M059J (cell line): Measurements from ENCODE around the gene COL23A1. TPM values are rescaled to one million over a fixed set of nuclear protein-coding genes. Genes with fewer than 3 reads are reported as not detected.

Experiments used
- DNase-seq: peaks from one replicate; pipeline ENCODE4 v3.0.0-alpha.2; 2012; ENCODE audit warnings: low read depth
- total RNA-seq: library from RNA; depleted of rRNA; stranded (reverse); fragments of >200 nt; shearing (Covaris generic); gene quantifications from 2 replicates; pipeline ENCODE4 v1.2.3, GENCODE V29; 2014; rRNA removed

Gene COL23A1
- total RNA-seq, result not detected in 2 replicates

GRCh38 chr5:178590141-178590923 lies at the start of gene COL23A1:
TSS of gene COL23A1 (minus strand) at chr5:178590393.
- no peak for DNase-seq

DNA sequence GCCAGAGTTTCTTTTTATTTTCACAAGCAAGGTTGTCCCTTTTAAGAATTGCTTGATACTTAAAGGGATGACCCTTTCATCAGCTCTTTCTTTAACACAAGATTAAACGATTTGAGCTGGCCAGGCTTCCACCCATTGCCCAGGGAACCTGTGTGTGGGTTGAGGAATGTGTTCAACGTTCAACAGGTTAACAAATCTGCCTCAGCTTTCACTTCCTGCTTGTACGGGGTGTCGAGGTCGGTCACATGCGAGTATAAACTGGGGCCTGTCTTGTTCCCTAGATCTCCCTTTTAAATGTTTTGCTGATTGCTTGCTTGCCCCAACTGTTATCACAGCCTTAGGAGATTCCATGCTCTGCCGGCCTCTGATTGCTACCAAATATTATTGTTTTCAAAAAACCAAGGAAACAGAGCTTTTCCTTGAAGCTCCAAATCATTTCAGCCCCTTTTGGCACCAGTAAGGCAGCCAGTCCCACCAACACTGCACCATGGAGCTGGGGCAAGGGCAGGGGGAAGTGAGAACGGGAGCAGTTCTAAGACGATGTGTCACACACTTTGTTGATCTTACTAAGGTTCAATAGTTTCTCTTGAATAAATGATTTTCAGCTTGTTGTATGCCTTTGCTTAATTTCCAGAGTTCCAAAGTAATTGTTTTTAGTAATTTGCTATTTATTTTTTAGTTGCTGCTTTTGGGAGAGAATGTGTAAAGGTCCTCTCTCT lies 47.3 kb upstream of the COL23A1 start:
- no peak for DNase-seq

DNA sequence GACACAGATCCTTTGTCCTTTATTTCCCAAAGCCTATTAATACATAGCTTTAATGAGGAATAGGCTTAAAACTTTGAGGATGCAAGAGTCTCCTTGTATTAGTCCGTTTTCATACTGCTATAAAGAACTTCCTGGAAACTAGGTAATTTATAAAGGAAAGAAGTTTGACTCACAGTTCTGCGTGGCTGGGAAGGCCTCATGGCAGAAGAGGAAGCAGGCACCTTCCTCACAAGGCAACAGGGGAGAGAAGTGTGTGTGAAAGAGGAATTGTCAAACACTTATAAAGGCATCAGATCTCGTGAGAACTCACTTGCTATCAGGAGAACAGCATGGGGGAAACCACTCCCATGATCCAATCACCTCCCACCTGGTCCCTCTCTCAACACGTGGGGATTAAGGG lies 42.1 kb upstream of the COL23A1 start:
- DNase-seq, result no peak

GRCh38 chr5:178630951-178631350 lies 40.8 kb upstream of the COL23A1 start:
- no peak for DNase-seq

GRCh38 chr5:178630475-178630930 lies 40.3 kb upstream of the COL23A1 start:
- peak; percentile 75 for DNase-seq

- DNase-seq, result no peak
These were observed 37.0 kb upstream of the COL23A1 start for GRCh38 chr5:178627259-178627598.

- peak; percentile 88 for DNase-seq
These were observed 36.5 kb upstream of the COL23A1 start, which contains the start of gene CLK4 for GRCh38 chr5:178626484-178627258. TSS of gene CLK4 (minus strand) at chr5:178627050. CDS start at chr5:178623416, 3,634 bp downstream.

- DNase-seq, result peak; percentile 9
These were observed 35.7 kb upstream of the COL23A1 start for GRCh38 chr5:178625679-178626483.

DNA sequence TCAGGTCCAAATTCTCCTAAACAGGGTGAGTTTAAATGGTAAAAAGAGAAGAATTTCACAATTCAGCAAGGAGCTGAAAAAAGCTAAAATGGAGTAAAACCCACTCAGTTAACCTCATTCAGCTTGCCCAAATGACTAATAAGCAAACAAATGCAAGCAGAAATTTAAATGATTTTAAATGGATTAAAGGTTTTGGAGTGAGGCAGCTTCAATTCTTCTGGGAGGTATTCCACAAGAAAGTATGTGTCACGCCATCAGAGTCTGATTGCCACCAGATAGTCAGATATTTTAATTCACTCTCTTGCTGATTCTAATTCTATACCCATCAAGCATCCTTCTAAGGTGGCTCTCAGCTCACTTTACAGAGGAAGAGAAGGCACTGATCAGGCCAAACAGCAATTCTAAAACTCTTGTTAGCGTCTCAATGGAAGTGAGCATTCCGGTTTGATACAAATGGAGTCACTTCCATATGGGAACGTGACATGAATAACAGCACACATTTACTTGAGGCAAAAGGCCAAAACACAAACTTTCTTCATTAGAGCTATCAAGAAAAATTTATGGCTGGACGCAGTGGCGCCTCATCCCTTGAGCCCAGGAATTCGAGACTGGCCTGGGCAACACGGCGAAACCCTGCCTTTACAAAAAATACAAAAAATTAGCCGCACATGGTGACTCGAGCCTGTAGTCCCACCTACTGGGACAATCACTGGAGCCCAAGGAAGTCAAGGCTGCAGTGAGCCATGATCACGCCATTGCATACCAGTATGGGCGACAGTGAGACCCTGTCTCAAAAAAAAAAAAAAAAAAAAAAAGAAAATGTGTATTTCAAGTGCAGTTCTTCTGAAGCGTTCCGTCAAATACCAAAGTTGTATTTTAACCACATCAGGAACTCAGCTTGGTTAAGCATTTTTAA lies 34.7 kb upstream of the COL23A1 start:
- DNase-seq, result peak; percentile 63

DNA sequence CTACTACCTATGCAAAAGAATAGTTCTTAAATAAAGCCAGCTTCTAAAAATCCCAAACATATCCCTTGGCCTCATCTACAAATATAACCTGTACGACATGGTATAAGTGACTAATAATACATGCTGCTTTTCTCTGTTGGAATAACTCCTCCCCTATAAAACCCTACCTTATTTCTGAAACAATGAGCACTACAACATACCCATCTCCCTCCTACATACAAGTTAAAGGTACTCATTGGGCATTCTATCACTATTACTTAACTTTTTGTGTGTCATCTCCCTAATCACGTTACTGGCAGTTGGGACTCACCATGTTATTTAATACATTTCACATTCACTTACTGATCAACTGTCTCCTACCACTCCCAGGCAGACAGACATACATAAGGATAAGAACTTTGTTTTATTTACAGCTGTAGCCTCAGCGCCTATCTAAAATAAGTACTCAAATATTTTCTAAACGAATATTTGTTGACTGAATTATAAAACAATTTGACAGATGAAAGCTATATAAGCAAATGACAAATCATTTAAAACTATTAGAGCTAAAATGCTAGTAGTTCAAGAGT lies 32.6 kb upstream of the COL23A1 start:
- no peak for DNase-seq

- no peak for DNase-seq
These were observed 29.2 kb upstream of the COL23A1 start for GRCh38 chr5:178619390-178619789.

GRCh38 chr5:178612299-178612698 lies 22.1 kb upstream of the COL23A1 start:
- DNase-seq, result no peak

GRCh38 chr5:178606269-178606668 lies 16.1 kb upstream of the COL23A1 start:
- no peak for DNase-seq

- DNase-seq, result no peak
These were observed 15.6 kb upstream of the COL23A1 start for GRCh38 chr5:178605788-178606187.

DNA sequence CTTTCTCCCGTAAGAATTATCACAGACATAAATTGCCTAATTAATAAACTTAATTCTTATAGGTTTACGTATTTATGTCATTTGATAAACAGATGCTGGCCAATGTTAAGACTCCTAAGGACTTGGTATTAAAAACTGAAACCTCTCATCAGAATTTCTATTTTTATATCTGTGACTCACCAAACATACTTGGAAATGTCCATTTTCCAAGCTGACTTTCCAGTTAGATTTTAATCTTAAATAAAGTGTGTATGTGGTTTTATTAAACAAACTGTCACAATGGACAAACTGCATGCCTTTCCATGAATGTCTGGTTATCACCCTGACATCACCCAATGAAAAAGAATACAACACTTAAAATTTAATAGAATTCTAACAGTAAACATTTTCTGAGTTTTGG lies 12.6 kb upstream of the COL23A1 start:
- DNase-seq, result peak; percentile 56

DNA sequence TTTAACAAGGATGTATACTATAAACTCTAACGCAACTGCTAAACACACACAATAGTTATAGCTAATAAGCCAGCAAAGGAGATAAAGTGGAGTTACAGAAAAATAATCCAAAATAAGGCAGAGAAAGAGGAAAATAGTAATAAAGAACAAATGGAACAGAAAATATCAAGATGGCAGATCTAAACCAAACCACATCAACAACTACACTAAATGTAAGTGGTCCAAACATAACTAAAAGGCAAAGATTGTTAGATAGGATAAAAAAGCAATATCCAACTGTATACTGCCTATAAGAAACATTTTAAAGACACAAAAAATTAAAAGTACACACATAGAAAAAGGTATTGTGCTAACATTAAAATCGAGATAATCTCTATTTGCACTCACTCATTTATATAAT lies 5.6 kb upstream of the COL23A1 start:
- DNase-seq, result no peak

DNA sequence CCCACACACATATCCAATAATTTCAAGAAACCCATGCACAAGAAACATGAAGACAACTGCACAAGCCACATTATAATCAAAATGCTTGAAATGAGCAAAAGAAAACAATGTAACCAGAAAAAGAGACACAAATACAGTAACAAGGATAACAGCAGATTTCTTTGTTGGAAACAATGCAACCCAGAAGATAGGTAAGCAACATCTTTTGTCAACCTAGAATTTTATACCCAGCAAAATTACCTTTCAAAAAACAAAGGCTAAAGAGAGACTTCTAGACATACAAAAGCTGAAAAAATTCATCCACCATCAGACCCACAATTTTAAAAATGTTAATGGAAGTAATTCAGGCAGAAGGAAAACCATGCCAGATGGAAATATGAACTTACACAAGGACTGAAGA lies 5.0 kb upstream of the COL23A1 start:
- DNase-seq, result peak; percentile 3

GRCh38 chr5:178590924-178591423 lies 781 bp upstream of the COL23A1 start:
- no peak for DNase-seq
